ENCODE data around the gene ECD.

ECD gene

GRCh38 chr10:73210395-73211105, 42.7 kb upstream of the ECD start:
- H4K20me1 ChIP-seq (ENCODE audit: insufficient read depth, low read length, poor library complexity, severe bottlenecking), result no peaks in the 10 kb centered on the region
- TF ChIP-seq CTCF (conservative IDR thresholded peaks at IDR 0.05; ENCODE audit: low read length) (no peak), EZH2phosphoT487 (IDR thresholded peaks at IDR 0.05; ENCODE audit: borderline replicate concordance) (no peak)
- no peak overlapping the region for H3K9ac ChIP-seq (ENCODE audit: low read depth, low read length, poor library complexity, severe bottlenecking)
- H3K9me3 ChIP-seq (ENCODE audit: insufficient read depth, low read depth, low read length), result no peaks in the 10 kb centered on the region
- H3K4me2 ChIP-seq (ENCODE audit: low read depth, low read length, poor library complexity, severe bottlenecking), result no peak overlapping the region
- no peaks in the 10 kb centered on the region for H3K36me3 ChIP-seq (ENCODE audit: insufficient read depth, low read length)
- no peak overlapping the region for H2AFZ ChIP-seq (ENCODE audit: low read length)
- no peak overlapping the region for H3K4me3 ChIP-seq (ENCODE audit: low read length, poor library complexity, severe bottlenecking)
- no peaks in the 10 kb centered on the region for H3F3A ChIP-seq (ENCODE audit: low read depth)
- H3K27me3 ChIP-seq (ENCODE audit: insufficient read depth, low read length, poor library complexity, severe bottlenecking), result no peaks in the 10 kb centered on the region
- H3K79me2 ChIP-seq (ENCODE audit: insufficient read depth, low read length), result no peaks in the 10 kb centered on the region
- H3K4me1 ChIP-seq (ENCODE audit: insufficient read depth, low read length, poor library complexity, severe bottlenecking), result no peaks in the 10 kb centered on the region
- no peaks in the 10 kb centered on the region for H3K9me2 ChIP-seq (replicated peaks; ENCODE audit: low read depth, low read length)

GRCh38 chr10:73209705-73210104, 41.9 kb upstream of the ECD start:
- H3K9ac ChIP-seq (ENCODE audit: low read depth, low read length, poor library complexity, severe bottlenecking), result no peak overlapping the region
- H3K4me3 ChIP-seq (ENCODE audit: low read length, poor library complexity, severe bottlenecking), result no peak overlapping the region
- H3K79me2 ChIP-seq (ENCODE audit: insufficient read depth, low read length), result no peaks in the 10 kb centered on the region
- H4K20me1 ChIP-seq (ENCODE audit: insufficient read depth, low read length, poor library complexity, severe bottlenecking), result no peaks in the 10 kb centered on the region
- H3K27me3 ChIP-seq (ENCODE audit: insufficient read depth, low read length, poor library complexity, severe bottlenecking), result no peaks in the 10 kb centered on the region
- no peaks in the 10 kb centered on the region for H3K9me3 ChIP-seq (ENCODE audit: insufficient read depth, low read depth, low read length)
- no peaks in the 10 kb centered on the region for H3F3A ChIP-seq (ENCODE audit: low read depth)
- TF ChIP-seq CTCF (conservative IDR thresholded peaks at IDR 0.05; ENCODE audit: low read length) (no peak), EZH2phosphoT487 (IDR thresholded peaks at IDR 0.05; ENCODE audit: borderline replicate concordance) (no peak)
- no peaks in the 10 kb centered on the region for H3K4me1 ChIP-seq (ENCODE audit: insufficient read depth, low read length, poor library complexity, severe bottlenecking)
- H3K4me2 ChIP-seq (ENCODE audit: low read depth, low read length, poor library complexity, severe bottlenecking), result no peak overlapping the region
- no peaks in the 10 kb centered on the region for H3K36me3 ChIP-seq (ENCODE audit: insufficient read depth, low read length)
- no peak overlapping the region for H2AFZ ChIP-seq (ENCODE audit: low read length)
- no peaks in the 10 kb centered on the region for H3K9me2 ChIP-seq (replicated peaks; ENCODE audit: low read depth, low read length)

- H3K9me2 ChIP-seq (replicated peaks; ENCODE audit: low read depth, low read length), result no peaks in the 10 kb centered on the region
- no peaks in the 10 kb centered on the region for H3K27me3 ChIP-seq (ENCODE audit: insufficient read depth, low read length, poor library complexity, severe bottlenecking)
- H3F3A ChIP-seq (ENCODE audit: low read depth), result no peaks in the 10 kb centered on the region
- no peak overlapping the region for H3K9ac ChIP-seq (ENCODE audit: low read depth, low read length, poor library complexity, severe bottlenecking)
- no peak for TF ChIP-seq EZH2phosphoT487 (IDR thresholded peaks at IDR 0.05; ENCODE audit: borderline replicate concordance)
- no peak for TF ChIP-seq CTCF (conservative IDR thresholded peaks at IDR 0.05; ENCODE audit: low read length)
- H3K9me3 ChIP-seq (ENCODE audit: insufficient read depth, low read depth, low read length), result no peaks in the 10 kb centered on the region
- H3K36me3 ChIP-seq (ENCODE audit: insufficient read depth, low read length), result no peaks in the 10 kb centered on the region
- no peak overlapping the region for H2AFZ ChIP-seq (ENCODE audit: low read length)
- no peaks in the 10 kb centered on the region for H4K20me1 ChIP-seq (ENCODE audit: insufficient read depth, low read length, poor library complexity, severe bottlenecking)
- H3K4me1 ChIP-seq (ENCODE audit: insufficient read depth, low read length, poor library complexity, severe bottlenecking), result no peaks in the 10 kb centered on the region
- no peak overlapping the region for H3K4me3 ChIP-seq (ENCODE audit: low read length, poor library complexity, severe bottlenecking)
- H3K4me2 ChIP-seq (ENCODE audit: low read depth, low read length, poor library complexity, severe bottlenecking), result no peak overlapping the region
- H3K79me2 ChIP-seq (ENCODE audit: insufficient read depth, low read length), result no peaks in the 10 kb centered on the region
These were observed 40.1 kb upstream of the ECD start for GRCh38 chr10:73207883-73208282.

All from Loucy (cell line).